ENCODE results near the gene MS4A3.

- TF ChIP-seq CTCF (IDR thresholded peaks at IDR 0.05; ENCODE audit: poor library complexity) (no peak), EZH2phosphoT487 (IDR thresholded peaks at IDR 0.05; ENCODE audit: low read depth, severe bottlenecking, unreplicated experiment) (no peak), EZH2 (IDR thresholded peaks at IDR 0.05; ENCODE audit: borderline replicate concordance) (no peak)
Measured at GRCh38 chr11:60077216-60077817, 20.9 kb downstream of the MS4A3 start.

All from hepatocyte (in vitro differentiated cells).